ENCODE measurements around the gene NTM.

NTM gene

DNA sequence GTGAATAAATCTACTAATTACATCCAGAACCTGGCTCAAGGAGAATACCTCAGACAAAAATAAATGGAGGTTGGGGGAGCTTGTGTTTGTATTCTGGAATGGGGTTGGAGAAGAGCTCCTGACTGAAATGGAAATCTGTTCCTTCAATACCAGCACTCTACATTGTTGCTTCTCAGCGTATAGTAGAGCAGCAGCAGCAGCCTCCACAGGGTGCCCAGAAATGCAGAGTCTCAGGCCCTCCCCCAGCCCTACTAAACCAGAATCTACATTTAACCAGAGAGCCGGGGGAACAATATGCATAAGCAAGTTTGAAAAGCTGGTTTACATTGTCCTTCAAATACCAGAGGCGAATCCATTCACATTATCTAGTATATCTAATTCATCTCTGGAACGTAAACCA, 474.8 kb downstream of the NTM start:
- DNase-seq = no peak

DNA sequence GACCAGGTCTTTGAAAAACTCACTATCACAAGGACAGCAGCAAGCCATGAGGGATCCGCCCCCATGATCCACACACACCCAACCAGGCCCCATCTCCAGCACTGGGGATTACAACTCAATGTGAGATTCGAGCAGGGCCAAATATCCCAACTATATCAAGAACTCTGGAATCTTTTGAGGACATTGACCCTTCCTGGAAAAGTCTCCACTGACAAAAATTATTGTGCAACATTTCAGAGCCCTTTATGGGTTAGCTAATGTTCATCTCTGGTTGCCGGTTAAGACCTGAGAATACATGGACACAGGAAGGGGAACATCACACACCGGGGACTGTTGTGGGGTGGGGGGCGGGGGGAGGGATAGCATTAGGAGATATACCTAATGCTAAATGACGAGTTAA, 479.1 kb downstream of the NTM start:
- DNase-seq = no peak

DNA sequence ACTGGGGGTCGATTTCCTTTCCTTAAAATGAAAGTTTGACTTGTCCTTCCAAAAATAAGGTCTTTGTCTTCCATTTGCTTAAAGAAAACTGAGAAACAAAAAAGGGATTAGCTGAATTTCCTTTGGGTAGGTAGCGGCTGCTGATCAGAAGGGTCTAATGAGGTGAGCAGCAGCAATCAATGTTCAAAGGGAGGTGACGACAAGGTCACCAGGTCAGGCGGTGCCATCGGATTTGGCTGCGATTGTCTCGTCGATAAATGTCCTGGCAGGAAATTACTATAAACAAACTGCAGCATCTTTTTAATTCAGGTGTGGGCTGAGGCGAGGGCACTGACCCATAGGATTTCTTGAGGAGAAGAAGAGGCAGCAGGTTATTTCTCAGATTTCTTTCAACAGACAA, 480.1 kb downstream of the NTM start:
- no peak for DNase-seq

DNA sequence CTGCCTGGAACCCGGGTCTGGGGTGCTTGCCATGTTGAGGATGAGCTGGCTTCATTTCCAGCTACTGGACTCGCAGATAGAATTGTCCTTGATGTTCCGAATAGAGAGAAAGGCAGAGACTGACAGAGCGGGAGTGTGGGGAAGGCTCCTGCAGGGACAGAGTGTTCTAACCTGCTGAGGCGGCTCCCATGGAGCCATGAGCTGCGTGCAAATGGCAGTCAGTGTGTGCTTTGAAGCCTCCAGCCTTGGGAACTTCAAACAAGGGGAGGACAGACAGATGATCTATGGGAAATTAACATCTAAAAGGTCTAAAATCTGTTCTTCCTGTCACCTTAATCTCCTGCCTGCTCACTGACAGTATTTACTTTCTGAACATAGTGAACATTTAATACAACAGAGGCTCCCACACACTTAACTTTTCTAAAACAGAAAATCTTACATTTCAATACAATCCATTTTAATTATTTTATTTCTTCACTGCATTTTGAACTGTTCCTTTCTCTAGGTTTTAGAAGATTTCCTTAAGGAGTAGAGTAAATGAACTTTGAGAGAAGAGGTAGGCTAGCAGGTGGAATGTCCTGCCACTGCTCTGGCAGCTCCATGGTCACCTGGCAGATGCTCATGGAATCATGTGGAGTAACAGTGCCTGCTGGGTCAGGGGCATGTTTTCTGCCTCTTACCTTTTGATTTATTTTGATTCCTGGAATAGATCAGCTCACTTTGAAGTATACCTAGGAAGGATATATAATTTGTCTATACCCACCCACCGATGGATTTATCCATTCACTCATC, 481.7 kb downstream of the NTM start:
- no peak for DNase-seq

DNA sequence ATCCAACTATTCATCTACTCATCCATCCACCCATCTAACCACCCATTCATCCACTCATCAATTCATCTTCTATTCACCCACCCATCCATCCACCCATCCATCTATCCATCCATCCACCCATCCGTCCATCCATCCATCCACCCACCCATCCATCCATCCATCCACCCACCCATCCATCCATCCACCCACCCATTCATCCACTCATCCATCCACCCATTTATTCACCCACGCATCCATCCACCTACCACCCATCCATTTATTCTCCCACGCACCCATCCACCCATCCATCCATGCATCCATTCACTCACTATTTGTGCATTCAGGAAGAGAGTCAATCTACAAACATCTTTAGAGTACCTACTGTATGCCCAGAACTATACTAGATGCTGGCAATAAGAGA, 482.3 kb downstream of the NTM start:
- DNase-seq = no peak

DNA sequence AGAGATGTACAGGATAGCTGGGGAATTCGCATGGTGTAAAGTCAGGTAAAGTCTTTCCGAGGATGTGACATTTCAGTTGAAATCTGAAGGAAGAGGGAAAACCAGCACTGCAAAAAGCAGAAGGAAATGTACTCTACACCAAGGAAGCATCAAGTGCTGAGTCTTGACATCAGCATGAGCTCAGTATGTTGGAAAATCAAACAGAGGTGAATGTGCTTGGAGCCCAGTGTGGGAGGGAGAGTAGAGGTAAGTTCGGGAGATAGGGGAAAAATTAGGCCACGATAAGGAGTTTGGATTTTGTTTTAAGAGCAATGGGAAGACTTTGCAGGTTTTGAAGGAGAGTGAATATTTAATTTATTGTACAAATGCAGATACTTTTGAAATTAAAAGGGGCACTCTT, 484.0 kb downstream of the NTM start:
- no peak for DNase-seq

DNA sequence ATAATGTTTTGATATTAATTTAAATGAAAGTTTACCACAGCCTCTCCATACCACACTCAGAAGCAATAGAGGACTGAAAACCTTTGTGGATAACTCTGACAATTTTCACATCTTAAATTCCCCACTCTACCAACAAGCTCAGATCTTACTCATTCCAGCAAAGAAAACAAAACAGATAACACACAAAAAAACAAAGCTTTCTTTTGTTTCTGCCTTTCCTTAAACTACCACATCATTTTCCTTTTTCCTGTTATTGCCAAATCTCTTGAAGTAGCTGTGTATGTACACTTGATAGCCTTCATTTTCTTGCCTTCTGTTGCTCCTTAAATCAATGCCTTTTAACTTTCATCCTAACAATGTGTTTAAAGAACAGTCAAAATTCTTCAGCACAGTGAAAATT, 484.9 kb downstream of the NTM start:
- DNase-seq = no peak

DNA sequence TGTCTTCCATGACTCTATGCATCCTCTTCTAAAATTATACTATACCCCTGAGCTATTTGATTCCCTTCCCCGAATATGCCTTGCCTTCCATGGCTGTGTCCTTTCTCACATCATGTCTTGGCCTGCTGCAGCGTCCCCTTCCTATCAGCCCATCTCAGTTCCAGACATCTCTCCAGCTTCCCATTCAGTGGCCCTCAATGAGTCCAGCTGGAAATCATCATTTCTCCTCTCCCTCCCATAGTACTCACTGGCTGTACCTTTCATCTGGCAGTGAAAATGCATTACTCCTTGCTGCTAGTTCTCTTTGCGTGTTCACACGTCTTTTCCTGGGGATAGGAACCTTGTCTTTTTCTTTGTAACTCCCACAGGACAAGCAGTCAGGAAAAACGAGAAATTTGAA, 486.8 kb downstream of the NTM start:
- no peak for DNase-seq

DNA sequence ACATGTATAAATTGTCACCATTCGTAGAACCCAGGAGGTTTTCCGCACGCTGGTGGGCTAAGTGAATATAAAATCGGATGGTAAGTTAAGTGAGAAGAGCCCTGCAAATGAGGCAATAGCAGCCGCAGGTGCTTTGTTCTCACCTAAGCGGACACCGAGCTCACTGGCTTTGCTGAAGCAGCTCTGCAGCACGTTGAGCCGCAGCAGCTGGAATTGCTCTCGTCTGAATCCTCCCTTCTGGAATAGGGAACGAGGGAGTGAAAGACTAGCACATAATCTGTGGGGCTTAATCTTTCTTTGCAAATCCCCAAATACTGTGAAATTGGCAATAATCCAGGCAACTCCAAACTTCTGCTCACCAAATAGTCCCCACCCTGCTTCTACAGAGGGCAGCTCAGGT, 488.1 kb downstream of the NTM start:
- no peak for DNase-seq

DNA sequence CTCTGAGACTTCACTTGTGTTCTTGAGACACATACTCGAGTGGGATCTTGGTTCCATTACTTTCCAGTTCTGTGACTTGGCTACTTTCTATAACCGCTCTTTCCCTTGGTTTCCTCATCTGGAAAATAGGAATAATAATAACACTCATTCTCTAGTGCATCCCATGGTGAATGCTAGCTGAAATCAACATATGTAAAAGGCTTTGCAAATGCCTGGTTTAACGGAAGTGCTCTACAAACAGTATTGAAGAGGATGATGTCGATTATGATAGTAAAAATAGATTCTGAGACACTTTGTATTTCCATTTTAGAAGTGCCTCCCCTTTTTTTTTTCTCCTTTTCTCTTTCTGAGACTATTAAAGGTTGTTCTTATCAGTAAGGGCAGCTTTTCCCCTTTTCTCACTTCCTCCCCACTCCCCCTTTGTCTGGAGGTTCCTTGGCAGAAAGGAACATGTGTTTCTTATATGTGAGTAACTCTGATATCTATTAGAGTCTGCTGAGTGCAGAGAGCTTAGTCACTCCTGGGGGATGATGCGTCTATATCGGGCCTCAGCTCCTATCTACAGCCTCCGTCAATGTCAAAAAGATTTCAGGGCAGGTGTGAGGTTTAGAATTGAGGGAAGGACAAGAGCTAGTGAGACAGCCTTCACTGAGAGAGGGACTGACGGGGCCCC, 489.3 kb downstream of the NTM start:
- DNase-seq = no peak

DNA sequence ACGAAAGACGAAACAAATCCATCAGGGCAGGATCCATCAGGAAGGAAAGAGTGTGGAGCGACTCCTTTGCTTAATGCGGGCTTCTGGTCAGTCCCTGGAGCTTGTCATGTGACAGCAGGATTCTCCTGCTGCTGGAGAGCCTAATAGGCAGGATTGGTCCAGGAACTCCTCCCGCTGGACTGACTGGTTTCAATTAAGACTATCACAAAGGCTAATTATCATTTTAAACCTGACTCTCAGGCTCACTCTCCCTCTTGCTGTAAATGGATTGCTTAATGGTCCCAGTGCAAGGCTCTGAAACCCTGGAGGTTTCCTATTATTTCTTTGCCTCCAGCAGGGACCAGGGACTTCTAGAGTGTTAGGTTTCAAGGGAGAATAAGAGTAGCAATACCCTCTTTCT, 493.8 kb downstream of the NTM start:
- DNase-seq = no peak

DNA sequence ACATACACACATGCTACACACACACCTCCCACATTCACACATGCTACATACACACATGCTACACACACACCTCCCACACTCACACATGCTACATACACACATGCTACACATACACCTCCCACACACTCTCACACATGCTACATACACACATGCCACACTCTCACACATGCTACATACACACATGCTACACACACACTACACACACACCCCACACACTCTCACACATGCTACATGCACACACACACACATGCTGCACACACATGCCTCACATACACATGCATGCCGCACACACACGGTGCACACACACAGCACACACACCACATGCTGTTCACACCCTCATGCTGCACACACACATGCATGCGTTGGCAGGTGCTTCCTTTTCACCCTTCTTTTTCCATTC, 495.4 kb downstream of the NTM start:
- no peak for DNase-seq

DNA sequence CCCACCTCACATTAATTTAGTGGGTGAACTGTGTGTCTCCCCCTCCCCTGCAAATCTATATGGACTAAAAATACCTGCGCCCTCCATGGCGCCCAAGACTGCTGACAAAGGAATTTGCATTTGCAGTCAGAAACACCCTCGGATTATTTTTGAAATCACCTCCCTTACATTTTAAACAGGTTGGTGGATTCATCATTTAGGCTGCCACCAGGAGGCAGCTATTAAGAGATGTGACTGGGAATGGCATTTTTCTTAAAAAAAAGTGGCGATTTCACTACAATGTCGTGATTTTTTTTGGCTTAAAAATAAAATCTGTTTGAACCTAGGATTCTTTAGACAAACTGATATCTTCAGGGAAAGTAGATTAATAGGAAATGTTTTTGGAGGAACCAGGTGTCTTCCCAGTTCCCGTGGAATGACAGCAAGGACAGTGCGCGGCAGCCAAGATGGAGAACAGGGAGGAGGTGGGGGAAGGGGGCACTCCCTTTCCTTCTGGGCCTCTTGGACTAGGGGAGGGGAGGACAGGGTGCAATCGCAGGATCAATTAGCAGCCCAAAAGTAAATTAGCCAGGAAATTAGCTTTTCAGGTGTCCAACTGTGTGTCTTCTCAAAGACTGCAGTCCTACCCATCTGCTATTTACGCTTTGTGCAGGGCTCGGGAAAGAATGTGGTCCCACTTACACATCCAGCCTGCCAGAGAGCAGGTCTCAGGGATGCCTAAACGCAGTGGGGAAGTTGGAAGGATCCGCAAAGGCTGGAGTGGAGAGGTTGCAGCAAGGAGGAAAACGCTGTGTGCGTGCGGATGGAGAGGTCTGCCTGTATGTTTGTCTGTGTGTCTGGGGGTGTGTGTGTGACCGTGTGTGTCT, 496.4 kb downstream of the NTM start:
- DNase-seq = no peak

DNA sequence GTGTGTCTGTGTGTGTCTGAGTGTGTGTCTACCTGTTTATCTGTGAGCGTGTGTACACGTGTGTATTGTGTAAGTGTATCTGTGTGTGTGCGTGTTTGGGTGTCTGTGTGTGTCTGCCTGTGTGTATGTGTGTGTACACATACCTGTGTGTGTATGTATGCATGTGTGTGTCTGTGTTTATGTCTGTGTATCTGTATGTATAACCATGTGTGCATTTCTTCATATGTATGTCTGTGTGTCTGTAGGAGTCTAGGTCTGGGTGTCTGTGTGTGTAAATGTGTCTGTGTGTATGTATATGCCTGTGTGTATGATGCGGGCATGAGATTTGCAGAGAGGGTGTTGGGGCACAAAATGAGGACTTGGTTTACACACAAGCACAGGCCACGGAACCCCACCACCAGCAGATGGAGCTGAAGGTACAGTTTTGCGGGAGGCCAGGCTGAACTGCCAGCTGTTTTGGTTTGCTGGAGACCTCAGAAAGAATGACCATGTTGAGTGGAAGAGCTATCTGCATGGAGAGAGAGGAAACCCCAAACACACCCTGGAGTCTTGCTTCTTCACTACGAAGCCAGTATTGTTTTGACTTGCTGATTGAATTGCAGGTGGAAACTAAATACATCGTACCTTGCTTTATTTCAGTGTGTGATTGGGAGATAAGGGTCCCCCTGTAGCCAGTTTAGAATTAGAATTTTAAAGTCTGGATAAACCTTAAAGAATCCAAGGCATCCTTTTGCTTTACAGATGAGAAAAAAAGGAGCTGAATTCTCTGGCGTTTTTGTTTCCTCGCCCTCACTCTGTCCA, 497.2 kb downstream of the NTM start:
- no peak for DNase-seq

DNA sequence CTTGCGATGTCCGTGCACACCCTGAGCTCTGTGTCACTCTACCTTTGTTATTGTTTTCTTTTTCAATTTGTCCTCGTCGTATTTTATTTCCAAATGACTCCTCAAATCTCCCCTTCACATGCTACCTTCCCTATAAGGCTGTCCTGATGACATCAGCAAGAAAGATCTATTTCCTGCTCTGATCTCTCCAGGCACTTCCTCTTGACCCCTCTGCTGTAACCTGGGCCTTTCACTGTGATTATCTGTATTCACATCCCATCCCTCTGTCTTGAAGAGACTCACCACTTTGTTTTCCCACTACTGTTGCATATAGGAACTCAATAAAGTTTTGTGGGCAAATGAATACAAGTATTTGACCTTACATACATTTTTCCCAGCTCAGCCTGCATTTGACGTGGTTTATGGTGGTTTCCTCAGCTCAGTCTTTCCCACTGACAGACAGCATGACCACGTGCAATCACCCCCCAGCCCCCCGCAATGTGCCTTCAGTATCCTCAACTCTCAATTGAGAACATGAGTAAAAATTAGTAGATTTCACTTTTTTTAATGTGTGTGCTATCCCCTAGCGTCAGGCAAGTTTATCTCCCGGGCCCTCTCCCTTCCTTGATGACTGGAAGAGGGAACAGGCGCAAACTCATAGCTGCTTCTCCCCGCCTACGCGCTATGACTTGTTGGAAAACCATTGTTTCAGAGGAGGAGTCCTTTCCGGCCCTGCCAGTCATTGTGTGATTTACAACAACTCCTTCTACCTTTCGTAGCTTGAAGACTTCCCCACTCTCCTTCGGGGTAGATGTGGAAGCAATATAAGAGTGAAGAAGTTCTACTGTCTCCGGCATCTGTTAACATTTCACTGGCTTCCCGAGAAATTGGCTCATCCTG, 498.5 kb downstream of the NTM start:
- DNase-seq = no peak

DNA sequence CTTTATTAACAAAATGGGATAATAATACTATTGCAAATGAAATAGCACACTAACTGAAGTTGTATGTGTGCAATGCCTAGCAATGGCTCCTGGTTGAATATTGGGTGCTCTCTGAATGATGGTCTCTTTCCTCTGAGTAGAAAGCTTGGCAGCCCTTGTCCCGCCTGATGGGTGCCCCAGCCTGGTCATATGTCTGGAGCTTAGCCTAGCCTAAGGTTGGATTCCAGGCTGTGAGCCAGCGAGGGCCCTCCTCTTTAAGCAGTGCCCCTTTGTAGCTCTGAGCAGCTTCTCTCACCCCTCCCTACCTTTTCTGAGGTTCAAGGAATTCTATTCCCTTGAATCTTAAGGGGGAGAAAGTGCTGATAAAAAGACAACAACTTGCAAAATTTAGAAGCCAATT, 499.9 kb downstream of the NTM start:
- DNase-seq = no peak

DNA sequence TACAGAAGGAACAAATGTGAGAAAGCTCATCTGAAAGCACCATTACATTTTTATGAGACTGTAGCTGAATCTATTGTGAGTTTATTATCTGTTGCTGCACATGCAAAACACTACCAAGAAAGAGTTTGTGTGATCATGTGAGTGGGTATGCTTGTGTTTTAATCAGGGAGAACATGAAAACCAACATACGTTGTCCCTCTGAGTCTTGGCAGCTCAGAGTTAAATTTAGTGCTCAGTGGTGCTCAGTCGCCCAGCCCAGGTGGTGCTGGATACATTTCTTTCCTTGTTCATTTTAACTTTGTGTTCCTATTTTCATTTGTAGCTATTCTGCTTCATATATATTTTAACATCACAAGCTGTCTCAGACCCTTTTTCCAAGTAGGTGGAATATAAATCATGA, 500.6 kb downstream of the NTM start:
- DNase-seq = no peak

DNA sequence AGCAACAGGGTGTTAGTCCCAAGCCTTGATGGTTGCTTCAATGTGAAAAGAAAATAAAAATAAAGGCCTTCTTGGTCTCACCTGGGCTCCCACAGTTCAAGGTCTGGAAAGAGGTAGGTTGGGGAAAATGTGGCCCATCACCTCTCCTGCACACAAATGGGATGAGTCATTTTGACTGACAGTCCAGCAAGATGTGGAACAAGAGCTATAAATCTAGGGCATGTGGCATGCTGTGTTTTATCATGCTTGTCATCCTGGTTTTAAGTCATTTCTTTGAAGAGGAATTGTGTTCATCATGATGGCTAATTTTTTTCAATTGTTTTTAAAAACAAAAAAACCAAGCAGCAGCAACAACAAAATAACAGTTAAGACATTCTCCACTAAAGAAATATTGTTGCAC, 503.7 kb downstream of the NTM start:
- no peak for DNase-seq

DNA sequence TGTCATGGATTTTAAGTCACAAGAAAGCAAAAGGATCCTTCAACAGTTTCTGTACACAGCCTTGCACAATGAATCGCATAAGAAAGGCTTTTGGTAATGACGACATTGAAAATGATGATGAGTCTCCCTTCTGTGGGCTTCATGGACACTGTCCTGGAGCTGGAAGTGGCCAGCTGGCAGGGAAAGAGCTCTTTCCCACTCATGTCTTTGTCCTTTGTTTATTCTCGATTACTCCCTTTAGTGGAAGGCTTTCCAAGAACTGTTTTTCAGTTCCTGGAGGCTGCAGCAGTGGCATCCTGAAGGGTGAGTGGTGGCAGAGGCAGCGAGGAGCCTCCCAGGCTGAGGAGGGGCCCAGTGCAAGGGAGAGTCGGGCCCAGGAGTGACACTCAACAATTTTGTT, 505.2 kb downstream of the NTM start:
- DNase-seq = no peak

DNA sequence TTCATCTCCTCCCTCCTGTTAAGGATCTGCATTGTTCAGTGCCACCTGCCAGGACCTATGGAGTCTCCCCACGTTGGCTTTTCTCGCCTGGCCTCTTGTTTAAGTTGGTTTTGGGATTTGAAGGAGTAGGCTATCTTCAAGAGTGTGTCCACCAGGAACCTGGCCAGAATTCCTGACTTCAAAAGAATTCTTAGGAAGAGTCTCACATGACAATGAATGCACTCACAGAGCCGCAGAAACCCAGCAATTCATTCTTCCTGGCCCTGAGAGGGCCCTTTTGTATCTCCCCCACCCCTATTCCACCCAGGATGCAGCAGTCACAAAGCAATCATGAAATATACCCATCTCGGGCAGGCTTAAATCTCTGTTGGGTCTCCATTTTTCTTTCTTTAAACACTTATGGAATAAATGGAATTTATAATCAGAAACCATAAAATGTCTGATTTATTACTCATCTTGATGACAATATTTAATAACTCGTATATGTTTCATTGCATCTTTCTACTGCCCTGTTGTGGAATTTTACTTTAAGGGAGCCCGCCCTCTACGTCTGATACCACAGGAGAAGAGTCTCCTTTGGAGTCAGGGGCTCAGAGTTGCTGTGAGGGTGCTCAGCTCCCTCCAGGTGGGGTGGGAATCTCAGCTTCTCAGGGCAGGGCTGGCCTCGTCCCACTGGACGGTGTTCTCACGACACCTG, 507.0 kb downstream of the NTM start:
- no peak for DNase-seq

DNA sequence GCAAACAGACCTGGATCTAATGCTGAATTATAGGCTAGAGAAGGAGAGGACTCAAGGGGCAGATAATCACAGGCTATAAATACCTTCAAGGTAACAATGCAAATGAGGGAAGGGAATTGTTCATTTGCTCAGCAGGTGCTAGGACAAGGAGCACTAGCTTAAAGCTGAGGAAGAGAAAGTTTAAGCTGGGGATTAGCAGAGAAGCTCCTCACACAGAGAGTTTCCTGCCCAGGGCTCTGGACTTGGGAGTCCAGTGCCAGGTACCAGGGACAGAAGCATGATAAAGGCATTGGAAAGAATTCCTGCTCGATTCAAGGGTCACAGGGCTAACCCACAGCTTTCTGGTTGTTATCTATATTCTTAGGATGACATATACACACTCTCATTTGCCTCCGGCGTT, 509.9 kb downstream of the NTM start:
- no peak for DNase-seq
